VCaP (cell line): Measurements from ENCODE around the gene UBR1.

Experiments used
- H3K27ac ChIP-seq: fragments of 450-650 bp; 2 replicates; pipeline ENCODE4 v1.5.1; 2017
- CTCF ChIP-seq: fragments of 450-650 bp; conservative IDR thresholded peaks from 2 replicates; pipeline ENCODE4 v1.5.1; 2017; ENCODE audit warnings: mild to moderate bottlenecking, moderate library complexity

Gene UBR1

GRCh38 chr15:43085921-43086320 lies 19.9 kb downstream of the UBR1 start:
- H3K27ac ChIP-seq: no peak overlapping the region; the same call in 1 of the 2 replicates
- TF ChIP-seq CTCF: no peak

GRCh38 chr15:43082509-43082908 lies 23.3 kb downstream of the UBR1 start:
- TF ChIP-seq CTCF: no peak
- H3K27ac ChIP-seq: no peak overlapping the region

- H3K27ac ChIP-seq: no peak overlapping the region
- TF ChIP-seq CTCF: no peak
These were observed 24.6 kb downstream of the UBR1 start for GRCh38 chr15:43081283-43081682.

- no peak for TF ChIP-seq CTCF
- H3K27ac ChIP-seq: no peak overlapping the region
These were observed 34.4 kb downstream of the UBR1 start for GRCh38 chr15:43071451-43071850.

GRCh38 chr15:43070893-43071292 lies 34.9 kb downstream of the UBR1 start:
- TF ChIP-seq CTCF: no peak
- no peak overlapping the region for H3K27ac ChIP-seq

- no peak for TF ChIP-seq CTCF
- H3K27ac ChIP-seq: no peak overlapping the region
These were observed 35.6 kb downstream of the UBR1 start for GRCh38 chr15:43070249-43070648.

GRCh38 chr15:43067717-43068461 lies 37.9 kb downstream of the UBR1 start:
- no peak overlapping the region for H3K27ac ChIP-seq
- TF ChIP-seq CTCF: no peak
